ENCODE data around the gene EPB41L1. TPM values are rescaled to one million over a fixed set of nuclear protein-coding genes. Genes with fewer than 3 reads are reported as not detected.

EPB41L1 gene
- total RNA-seq, 2 experiments from 2014 or later = 0.57 to 1.1 TPM

DNA sequence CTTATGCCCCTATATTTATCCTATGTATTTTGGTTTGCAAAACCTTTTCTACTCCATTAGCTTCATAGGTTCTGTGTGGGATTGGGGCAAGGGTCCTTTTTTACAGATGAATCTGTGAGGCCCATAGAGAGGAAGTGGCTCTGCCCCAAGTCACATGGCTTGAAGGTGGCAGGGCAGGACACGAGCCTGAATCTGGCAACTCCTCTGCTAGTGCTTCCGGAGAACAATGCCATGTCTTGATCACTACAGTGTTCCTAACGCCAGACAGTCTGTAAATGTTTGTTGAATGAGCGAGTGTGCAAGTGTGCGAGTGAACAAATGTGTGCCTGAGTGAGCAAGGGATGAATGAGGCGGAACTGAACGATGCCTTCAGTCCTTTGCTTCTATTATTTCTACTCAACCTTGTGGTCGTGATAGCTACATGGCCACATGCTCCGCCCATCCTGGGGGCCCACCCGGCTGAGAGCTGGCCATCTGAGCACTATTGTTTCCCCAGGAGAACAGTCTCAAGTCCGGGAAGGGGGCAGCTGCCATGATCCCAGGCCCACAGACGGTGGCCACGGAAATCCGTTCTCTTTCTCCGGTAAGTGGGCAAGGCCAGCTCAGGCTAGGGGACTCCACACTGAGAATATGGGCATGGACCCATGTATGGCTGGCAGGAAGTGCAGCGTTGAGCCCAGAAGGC, 64.0 kb downstream of the EPB41L1 start:
- H3K9me3 Mint-ChIP-seq = no peaks in the 10 kb centered on the region
- no peaks in the 10 kb centered on the region for H3K4me1 Mint-ChIP-seq (ENCODE audit: low read depth)
- CTCF ChIA-PET = interaction anchor here (1.0 kb wide), 1 partner anchor 54 kb away, joined by 3 read pairs; no protein-coding TSS in a partner anchor
- H3K27ac Mint-ChIP-seq = no peak overlapping the region
- H3K36me3 Mint-ChIP-seq (ENCODE audit: low read depth) = no peaks in the 10 kb centered on the region
- no peak overlapping the region for H3K4me3 Mint-ChIP-seq
- intact Hi-C loops (cut with micrococcal nuclease) = no loop called here
- no peak for DNase-seq
- H3K27me3 Mint-ChIP-seq (ENCODE audit: low read depth) = no peaks in the 10 kb centered on the region

DNA sequence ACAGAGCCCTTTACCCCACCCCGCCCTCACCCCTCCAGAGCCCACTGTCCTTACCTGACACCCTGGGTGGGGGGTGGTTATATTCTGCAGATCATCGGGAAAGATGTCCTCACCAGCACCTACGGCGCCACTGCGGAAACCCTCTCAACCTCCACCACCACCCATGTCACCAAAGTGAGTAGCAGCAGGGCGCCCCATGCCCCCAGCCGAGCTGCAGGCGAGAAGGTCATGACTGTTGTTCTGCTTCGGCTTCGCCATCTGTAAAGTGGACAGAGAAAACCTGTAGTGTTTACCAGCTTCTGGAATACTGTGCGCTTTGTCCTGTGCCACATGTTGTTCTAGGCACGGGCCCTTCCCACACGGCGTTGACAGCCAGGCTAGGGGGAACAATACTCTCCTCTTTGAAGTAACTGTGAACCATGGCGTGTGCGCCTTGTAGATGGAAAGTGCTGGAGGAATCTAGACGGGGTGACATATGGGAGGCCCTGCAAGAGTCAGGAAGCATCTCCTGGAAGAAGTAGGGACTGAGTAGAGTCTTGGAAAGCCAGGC, 65.2 kb downstream of the EPB41L1 start:
- intact Hi-C loops (cut with micrococcal nuclease) = no loop called here
- H3K9me3 Mint-ChIP-seq = no peaks in the 10 kb centered on the region
- CTCF ChIA-PET = no interaction called here
- no peak overlapping the region for H3K4me3 Mint-ChIP-seq
- no peak for DNase-seq
- H3K4me1 Mint-ChIP-seq (ENCODE audit: low read depth) = no peaks in the 10 kb centered on the region
- no peaks in the 10 kb centered on the region for H3K27me3 Mint-ChIP-seq (ENCODE audit: low read depth)
- H3K27ac Mint-ChIP-seq = no peak overlapping the region
- H3K36me3 Mint-ChIP-seq (ENCODE audit: low read depth) = no peaks in the 10 kb centered on the region

DNA sequence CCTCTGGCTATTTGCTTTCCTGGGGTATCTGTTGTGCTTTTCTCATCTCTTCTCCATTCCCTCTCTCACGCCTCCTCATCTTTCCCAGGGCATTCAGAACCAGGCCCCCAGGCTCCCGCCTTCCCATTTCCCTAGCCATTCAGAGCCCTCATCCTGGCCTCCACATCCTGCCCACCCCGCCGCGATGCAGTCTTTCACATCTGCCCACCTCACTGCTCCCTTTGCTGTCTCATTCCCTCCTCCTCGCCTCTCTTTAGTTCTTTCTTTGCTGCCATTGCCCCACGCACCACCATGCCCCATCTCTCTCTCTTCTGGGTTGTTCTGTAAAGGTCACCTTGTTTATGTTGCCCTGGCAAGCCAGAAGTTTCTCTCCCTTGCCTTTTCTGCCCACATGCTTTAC, 71.1 kb downstream of the EPB41L1 start:
- CTCF ChIA-PET = interaction anchor here (0.6 kb wide), 1 partner anchor 56 kb away, joined by 3 read pairs; no protein-coding TSS in a partner anchor
- Mint-ChIP-seq H3K27me3 (ENCODE audit: low read depth) (no peaks in the 10 kb centered on the region), H3K27ac (no peak overlapping the region), H3K4me1 (ENCODE audit: low read depth) (peaks cover 15% of the 10 kb centered on the region), H3K9me3 (no peaks in the 10 kb centered on the region), H3K4me3 (no peak overlapping the region), H3K36me3 (ENCODE audit: low read depth) (no peaks in the 10 kb centered on the region)
- intact Hi-C loops (cut with micrococcal nuclease) = no loop called here
- DNase-seq = no peak

DNA sequence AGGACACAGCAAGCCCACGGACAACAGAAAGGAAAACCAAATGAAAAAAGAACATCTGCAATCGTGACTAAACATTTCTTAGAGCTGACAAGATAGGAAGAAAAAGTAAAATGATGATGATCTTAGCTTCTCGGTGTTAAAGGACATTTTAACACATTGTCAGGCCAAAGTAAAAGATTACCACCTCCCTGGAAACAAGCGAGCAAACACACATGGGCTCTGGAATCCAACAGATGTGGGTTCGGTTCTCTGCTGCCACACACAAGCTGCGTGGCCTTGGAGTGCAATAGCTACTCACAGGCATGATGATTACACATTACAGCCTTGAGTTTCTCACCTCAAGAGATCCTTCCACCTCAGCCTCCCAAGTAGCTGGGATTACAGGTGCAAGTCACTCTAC, 74.2 kb downstream of the EPB41L1 start:
- CTCF ChIA-PET = interaction anchor here (1.0 to 1.6 kb wide), 3 partner anchors 12 to 264 kb away, joined by 3 to 7 read pairs (median 4); no protein-coding TSS in a partner anchor
- Mint-ChIP-seq H3K4me1 (ENCODE audit: low read depth) (peaks cover 17% of the 10 kb centered on the region), H3K27me3 (ENCODE audit: low read depth) (no peaks in the 10 kb centered on the region), H3K36me3 (ENCODE audit: low read depth) (no peaks in the 10 kb centered on the region), H3K4me3 (no peak overlapping the region), H3K9me3 (no peaks in the 10 kb centered on the region), H3K27ac (no peak overlapping the region)
- DNase-seq = peak; percentile 19
- intact Hi-C loops (cut with micrococcal nuclease) = no loop called here

DNA sequence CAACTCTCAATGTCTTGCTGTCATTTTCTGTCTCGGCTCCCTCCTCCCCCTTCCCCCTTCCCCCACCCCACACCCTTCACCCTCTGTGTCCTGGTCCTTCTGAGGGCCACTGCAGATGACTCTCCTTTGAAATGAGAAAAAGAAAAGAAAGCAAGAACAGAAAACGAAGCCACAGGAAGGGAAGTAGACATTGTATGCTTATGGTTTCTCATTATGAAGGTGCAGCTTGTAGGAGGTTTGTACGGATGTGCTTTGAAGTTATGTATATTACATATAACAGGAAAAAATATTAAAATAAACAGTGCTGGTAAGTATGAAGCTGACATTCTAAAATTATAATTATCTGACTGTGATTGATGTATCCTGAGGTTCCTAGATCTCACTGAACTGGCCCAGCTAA, 75.5 kb downstream of the EPB41L1 start:
- H3K4me1 Mint-ChIP-seq (ENCODE audit: low read depth) = peaks cover 17% of the 10 kb centered on the region
- H3K27me3 Mint-ChIP-seq (ENCODE audit: low read depth) = no peaks in the 10 kb centered on the region
- no peak overlapping the region for H3K27ac Mint-ChIP-seq
- intact Hi-C loops (cut with micrococcal nuclease) = no loop called here
- DNase-seq = no peak
- H3K9me3 Mint-ChIP-seq = no peaks in the 10 kb centered on the region
- H3K4me3 Mint-ChIP-seq = no peak overlapping the region
- CTCF ChIA-PET = interaction anchor here (0.6 to 1.2 kb wide), 3 partner anchors 28 to 318 kb away, joined by 3 read pairs; no protein-coding TSS in a partner anchor
- no peaks in the 10 kb centered on the region for H3K36me3 Mint-ChIP-seq (ENCODE audit: low read depth)

DNA sequence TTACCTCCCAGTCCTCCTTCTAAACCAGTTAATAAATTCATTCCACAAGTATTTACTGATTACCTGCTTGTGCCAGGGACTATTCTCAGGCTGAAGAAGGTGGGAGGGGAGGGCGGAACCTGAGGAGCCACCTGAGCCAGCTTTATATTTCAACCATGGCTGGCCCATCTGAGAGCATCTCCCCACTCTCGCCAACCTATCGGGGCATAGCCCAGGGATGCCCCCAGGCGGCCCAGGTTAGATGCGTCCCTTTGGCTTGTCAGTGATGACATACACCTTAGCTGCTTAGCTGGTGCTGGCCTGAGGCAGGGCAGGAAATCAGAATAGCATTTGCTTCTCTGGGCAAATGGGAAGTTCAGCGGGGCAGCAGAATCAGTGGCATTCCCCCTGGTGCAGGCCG, 76.8 kb downstream of the EPB41L1 start:
- no peaks in the 10 kb centered on the region for H3K27me3 Mint-ChIP-seq (ENCODE audit: low read depth)

DNA sequence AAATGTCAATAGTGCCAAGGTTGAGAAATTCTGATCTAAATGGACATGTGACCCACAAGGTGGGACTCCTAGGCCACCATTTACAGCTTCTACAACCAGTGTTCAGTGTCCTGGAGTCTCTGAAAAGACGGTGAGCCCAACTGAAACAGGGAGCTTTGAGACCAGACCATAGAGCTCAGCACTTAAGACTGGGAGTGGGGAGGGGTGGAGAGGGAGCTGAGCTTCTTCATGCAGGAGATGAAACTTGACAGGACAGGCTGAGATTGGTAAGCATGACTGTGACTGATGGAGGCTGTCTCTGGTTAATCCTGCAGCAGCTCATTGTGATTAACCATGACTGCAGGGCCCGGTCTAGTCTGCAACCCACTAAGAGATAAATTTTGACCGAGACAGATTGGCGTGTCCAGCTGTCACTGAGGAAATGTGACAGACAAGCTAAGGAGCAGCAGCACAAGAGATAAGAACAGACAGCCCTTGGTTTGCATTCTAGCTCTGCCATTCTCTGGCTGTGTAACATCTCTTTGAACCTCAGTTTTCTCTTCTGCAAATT, 80.3 kb downstream of the EPB41L1 start:
- Mint-ChIP-seq H3K9me3 (no peaks in the 10 kb centered on the region), H3K27ac (no peak overlapping the region), H3K36me3 (ENCODE audit: low read depth) (peaks cover 4% of the 10 kb centered on the region), H3K4me1 (ENCODE audit: low read depth) (peaks cover 37% of the 10 kb centered on the region), H3K27me3 (ENCODE audit: low read depth) (no peaks in the 10 kb centered on the region), H3K4me3 (peak overlapping the region; percentile 4)
- intact Hi-C loops (cut with micrococcal nuclease) = no loop called here
- CTCF ChIA-PET = no interaction called here
- no peak for DNase-seq

More for the DNA sequence above, 76.8 kb downstream of the EPB41L1 start:
- Mint-ChIP-seq H3K4me3 (no peak overlapping the region), H3K9me3 (no peaks in the 10 kb centered on the region), H3K4me1 (ENCODE audit: low read depth) (peaks cover 20% of the 10 kb centered on the region), H3K27ac (no peak overlapping the region), H3K36me3 (ENCODE audit: low read depth) (no peaks in the 10 kb centered on the region)
- CTCF ChIA-PET = interaction anchor here (1.2 to 1.9 kb wide), 2 partner anchors 29 to 208 kb away, joined by 3 to 5 read pairs; no protein-coding TSS in a partner anchor
- DNase-seq = no peak
- intact Hi-C loops (cut with micrococcal nuclease) = no loop called here

DNA sequence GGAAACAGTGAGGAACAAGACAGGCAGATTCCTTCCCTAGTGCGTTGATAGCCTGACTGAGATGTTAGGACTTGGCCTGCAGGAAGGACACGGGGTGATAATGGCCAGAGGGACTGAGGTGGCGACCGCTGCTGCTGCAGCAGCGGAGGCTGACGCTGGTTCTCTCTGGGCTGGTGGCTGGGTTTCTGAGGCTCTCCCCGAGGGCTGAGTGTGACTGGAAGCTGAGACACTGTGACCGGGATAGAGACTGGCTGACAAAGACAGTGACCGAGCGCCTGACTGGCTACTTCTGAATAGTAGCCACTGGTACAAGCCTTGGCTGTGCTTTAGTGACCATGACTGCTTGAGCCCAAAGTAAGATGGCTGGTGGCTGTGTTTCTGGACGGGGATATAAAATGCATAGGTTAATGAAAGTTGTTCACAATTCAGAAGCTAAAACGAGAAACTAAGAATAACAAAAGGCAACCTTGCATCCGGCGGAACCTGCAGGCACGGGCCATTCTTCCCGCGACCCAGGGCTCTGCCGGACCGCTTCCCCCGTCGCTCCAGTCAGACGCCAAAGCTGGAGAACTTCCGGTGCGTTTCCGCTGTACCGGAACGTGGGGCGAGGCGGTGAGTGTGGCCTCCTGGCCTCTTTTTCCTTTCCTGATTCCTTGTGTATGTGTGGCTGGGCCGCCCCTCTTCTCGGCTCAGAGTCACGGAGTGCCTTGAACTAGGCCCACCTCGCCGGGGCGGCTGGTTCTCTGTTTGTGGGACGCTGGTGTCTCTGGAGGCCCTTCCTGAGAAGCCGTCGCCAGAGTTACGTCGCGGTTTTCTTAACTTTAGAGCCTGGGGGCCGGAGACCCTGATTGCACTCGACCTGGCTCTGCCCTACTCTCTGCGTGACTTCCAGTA, 81.6 kb downstream of the EPB41L1 start, which contains the start of gene AAR2:
Gene AAR2, plus strand, starts transcription at position 587 of the 894 bp plus-strand sequence. CDS start 3,391 bp downstream, outside the sequence.
- Mint-ChIP-seq H3K27ac (peak within 1 kb of the TSS; percentile 80), H3K36me3 (ENCODE audit: low read depth) (peaks cover 4% of the 10 kb centered on the region), H3K4me1 (ENCODE audit: low read depth) (peaks cover 34% of the 10 kb centered on the region), H3K27me3 (ENCODE audit: low read depth) (no peaks in the 10 kb centered on the region), H3K4me3 (peak within 1 kb of the TSS; percentile 81), H3K9me3 (no peaks in the 10 kb centered on the region)
- peak; percentile 91 for DNase-seq
- CTCF ChIA-PET = interaction anchor here (1.1 to 1.6 kb wide), 2 partner anchors 34 to 601 kb away, joined by 3 to 4 read pairs; no protein-coding TSS in a partner anchor
- intact Hi-C loops (cut with micrococcal nuclease) = loop anchor here (2.0 kb wide), 1 partner anchor 185 kb away; no protein-coding TSS in a partner anchor

DNA sequence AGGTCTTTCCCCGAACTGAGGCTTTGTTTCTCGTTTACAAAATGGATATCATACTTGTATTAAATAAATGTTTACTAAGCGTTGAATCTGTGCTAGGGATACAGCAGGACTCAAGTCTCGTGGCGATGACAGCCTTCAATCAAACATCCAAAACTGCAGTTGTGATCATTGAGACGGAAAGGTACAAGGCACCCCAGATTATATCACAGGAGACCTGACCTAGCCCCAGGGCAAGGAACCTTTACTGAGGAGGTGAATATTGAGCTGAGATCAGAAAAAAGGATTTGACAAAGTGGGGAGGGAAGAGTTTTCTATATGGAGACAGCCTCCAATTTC, 82.2 kb downstream of the EPB41L1 start:
- CTCF ChIA-PET = interaction anchor here (1.1 to 1.6 kb wide), 2 partner anchors 34 to 600 kb away, joined by 3 to 4 read pairs; no protein-coding TSS in a partner anchor
- intact Hi-C loops (cut with micrococcal nuclease) = loop anchor here (2.0 kb wide), 1 partner anchor 186 kb away; no protein-coding TSS in a partner anchor
- H3K9me3 Mint-ChIP-seq = no peaks in the 10 kb centered on the region

DNA sequence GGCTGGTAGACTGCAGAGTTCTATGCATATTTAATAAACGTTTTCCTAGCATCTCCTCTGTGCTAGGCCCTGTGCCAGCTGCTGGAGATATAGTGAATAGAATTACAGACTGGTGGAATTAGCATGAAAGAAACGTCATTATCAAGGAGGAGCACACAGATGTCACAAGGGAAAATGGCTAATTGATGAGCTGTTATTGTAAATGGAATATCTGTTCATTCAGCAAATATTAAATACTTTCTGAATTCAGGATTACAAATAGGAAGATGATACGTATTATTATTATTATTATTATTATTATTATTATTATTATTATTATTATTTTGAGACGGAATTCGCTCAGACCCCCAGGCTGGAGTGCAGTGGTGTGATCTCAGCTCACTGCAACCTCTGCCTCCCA, 82.9 kb downstream of the EPB41L1 start:
- intact Hi-C loops (cut with micrococcal nuclease) = loop anchor here (2.0 kb wide), 1 partner anchor 187 kb away; no protein-coding TSS in a partner anchor
- Mint-ChIP-seq H3K4me3 (peak overlapping the region; percentile 81), H3K27me3 (ENCODE audit: low read depth) (no peaks in the 10 kb centered on the region), H3K36me3 (ENCODE audit: low read depth) (peaks cover 6% of the 10 kb centered on the region), H3K27ac (peak overlapping the region; percentile 80), H3K9me3 (no peaks in the 10 kb centered on the region), H3K4me1 (ENCODE audit: low read depth) (peaks cover 36% of the 10 kb centered on the region)
- DNase-seq = no peak
- CTCF ChIA-PET = interaction anchor here (1.1 to 1.6 kb wide), 2 partner anchors 35 to 600 kb away, joined by 3 to 4 read pairs; no protein-coding TSS in a partner anchor

More for the DNA sequence above, 82.2 kb downstream of the EPB41L1 start:
- no peak for DNase-seq
- Mint-ChIP-seq H3K27ac (peak overlapping the region; percentile 80), H3K27me3 (ENCODE audit: low read depth) (no peaks in the 10 kb centered on the region), H3K4me3 (peak overlapping the region; percentile 81), H3K36me3 (ENCODE audit: low read depth) (peaks cover 6% of the 10 kb centered on the region), H3K4me1 (ENCODE audit: low read depth) (peaks cover 36% of the 10 kb centered on the region)

DNA sequence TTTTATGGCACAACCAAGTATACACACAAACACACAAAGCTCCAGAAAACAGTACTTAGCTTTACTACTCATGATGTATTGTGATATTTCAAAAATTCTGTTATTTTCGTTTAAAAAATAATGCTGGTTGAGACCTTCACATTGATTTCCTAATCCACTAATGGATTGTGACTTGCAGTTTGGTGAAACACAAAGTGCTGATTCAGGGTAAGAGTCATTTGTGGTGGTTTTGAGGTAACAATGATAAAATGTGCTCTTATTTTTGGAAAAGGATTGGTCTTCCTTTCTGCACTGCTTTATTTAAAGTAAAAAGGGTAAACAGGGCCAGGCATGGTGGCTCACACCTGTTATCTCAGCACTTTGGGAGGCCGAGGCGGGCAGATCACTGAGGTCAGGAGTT, 83.6 kb downstream of the EPB41L1 start:
- intact Hi-C loops (cut with micrococcal nuclease) = no loop called here
- peaks cover 36% of the 10 kb centered on the region for H3K4me1 Mint-ChIP-seq (ENCODE audit: low read depth)
- peak overlapping the region; percentile 32 for H3K4me3 Mint-ChIP-seq
- peaks cover 7% of the 10 kb centered on the region for H3K36me3 Mint-ChIP-seq (ENCODE audit: low read depth)
- no peak overlapping the region for H3K27ac Mint-ChIP-seq
- no peaks in the 10 kb centered on the region for H3K27me3 Mint-ChIP-seq (ENCODE audit: low read depth)
- CTCF ChIA-PET = no interaction called here
- H3K9me3 Mint-ChIP-seq = no peaks in the 10 kb centered on the region
- no peak for DNase-seq

Data from activated naive CD4-positive, alpha-beta T cell treated with anti-CD3 and anti-CD28 coated beads for 36 hours (primary cell).